HG03354 (cell line): ENCODE measurements around the gene ZNF521.

Experiments used
- ATAC-seq: cut with Tn5 transposase; IDR thresholded peaks from one replicate; pipeline ENCODE4 v1.9.1; 2021; ENCODE audit warnings: mild to moderate bottlenecking; ENCODE audit not compliant: unreplicated experiment, poor library complexity, severe bottlenecking

Gene ZNF521

GRCh38 chr18:25234740-25235345 is 117.1 kb downstream of the ZNF521 start:
- no peak for ATAC-seq

GRCh38 chr18:25234322-25234639 is 117.7 kb downstream of the ZNF521 start:
- ATAC-seq, result no peak

GRCh38 chr18:25233528-25234321 is 118.2 kb downstream of the ZNF521 start:
- no peak for ATAC-seq

DNA sequence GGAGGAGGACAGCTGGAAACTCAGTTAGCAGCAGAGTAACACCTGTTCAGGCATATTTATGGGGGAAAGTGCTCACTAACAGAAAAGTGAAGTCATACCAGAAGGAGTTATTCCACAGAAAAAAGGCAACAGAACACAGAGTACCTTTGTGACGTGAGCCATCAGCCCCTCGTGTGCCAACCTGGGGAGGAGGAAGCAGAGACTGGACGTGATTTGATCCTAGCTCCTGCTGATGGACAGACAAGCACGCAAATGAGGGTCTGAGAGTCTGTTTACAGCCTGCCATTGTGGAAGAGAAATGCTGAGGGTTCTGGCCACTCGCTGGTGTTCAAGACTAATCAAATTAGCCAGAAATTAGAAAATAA is 120.7 kb downstream of the ZNF521 start:
- ATAC-seq, result no peak

GRCh38 chr18:25230658-25231326 is 121.2 kb downstream of the ZNF521 start:
- no peak for ATAC-seq

GRCh38 chr18:25229920-25230319 is 122.0 kb downstream of the ZNF521 start:
- ATAC-seq, result no peak

GRCh38 chr18:25229081-25229480 is 122.9 kb downstream of the ZNF521 start:
- ATAC-seq, result no peak

DNA sequence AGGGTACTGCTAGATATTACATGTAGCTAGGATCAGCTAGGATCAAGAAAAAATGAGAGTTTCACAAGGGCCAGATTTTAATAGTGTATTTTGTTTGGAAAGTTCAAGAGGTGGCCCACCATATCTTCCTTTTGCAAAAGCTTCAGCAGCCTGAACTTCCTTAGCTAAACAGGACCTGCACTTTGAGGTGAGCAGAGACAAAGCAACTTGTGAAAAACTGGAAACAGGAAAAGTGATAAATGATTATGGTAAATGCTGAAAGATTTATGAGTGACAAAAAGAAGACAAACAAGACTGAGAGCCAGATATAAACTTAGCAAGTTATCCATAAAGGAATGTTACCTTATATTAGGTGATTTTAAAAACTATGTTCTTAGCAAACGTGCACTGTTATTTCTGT is 123.6 kb downstream of the ZNF521 start:
- ATAC-seq, result no peak

GRCh38 chr18:25225151-25225550 is 126.8 kb downstream of the ZNF521 start:
- no peak for ATAC-seq

- no peak for ATAC-seq
Observed at GRCh38 chr18:25223899-25224886, 127.8 kb downstream of the ZNF521 start.

- ATAC-seq, result no peak
Observed at GRCh38 chr18:25223211-25223610, 128.8 kb downstream of the ZNF521 start.

- ATAC-seq, result no peak
Observed at GRCh38 chr18:25222648-25223047, 129.3 kb downstream of the ZNF521 start.

DNA sequence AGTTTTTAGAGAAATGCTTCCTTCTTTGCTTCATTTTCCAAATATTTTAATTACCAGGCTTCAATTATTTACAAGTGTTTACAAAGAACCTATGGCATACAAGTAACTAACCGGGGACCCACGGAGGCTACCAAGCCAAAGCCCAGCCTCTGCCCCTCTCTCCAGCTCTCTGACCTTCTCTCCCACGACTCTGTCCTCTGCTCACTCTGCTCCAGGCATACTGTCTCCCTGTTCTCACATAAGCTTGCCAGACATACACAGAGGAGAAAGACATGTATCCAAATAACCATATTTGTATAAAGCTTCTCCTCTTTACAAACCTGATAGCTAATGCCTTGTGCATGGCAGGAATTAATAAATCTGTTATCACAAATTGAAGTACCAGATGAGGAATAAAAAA is 141.3 kb downstream of the ZNF521 start:
- ATAC-seq, result no peak

- no peak for ATAC-seq
Observed at GRCh38 chr18:25192065-25192464, 159.9 kb downstream of the ZNF521 start.

- peak; percentile 66 for ATAC-seq
Observed at GRCh38 chr18:25190472-25190871, 161.5 kb downstream of the ZNF521 start.

- ATAC-seq, result no peak
Observed at GRCh38 chr18:25189391-25190185, 162.4 kb downstream of the ZNF521 start.

GRCh38 chr18:25187521-25188192 is 164.3 kb downstream of the ZNF521 start:
- ATAC-seq, result no peak

GRCh38 chr18:25186871-25187270 is 165.1 kb downstream of the ZNF521 start:
- no peak for ATAC-seq

- no peak for ATAC-seq
Observed at GRCh38 chr18:25181993-25182392, 170.0 kb downstream of the ZNF521 start.
